Activated CD8-positive, alpha-beta memory T cell treated with anti-CD3 and anti-CD28 coated beads for 36 hours (primary cell): ENCODE data around the gene SGPL1. TPM values are rescaled to one million over a fixed set of nuclear protein-coding genes. Genes with fewer than 3 reads are reported as not detected.

ENCODE experiments used
- CTCF ChIA-PET: fragments of 350-600 bp; sonication (Branson Sonifier 250); formaldehyde crosslinking; loops from one replicate; lab custom pipeline; 2021; ENCODE audit warnings: antibody characterized with exemption; lab: Charles Lee
- POLR2A ChIA-PET: fragments of 350-600 bp; sonication (Branson Sonifier 250); formaldehyde crosslinking; loops from one replicate; lab custom pipeline; 2021; ENCODE audit warnings: antibody characterized with exemption; lab: Charles Lee
- total RNA-seq, 2 experiments: library from RNA; stranded (reverse); gene quantifications; one replicate each; pipeline ENCODE4 v1.2.3, GENCODE V29; 2021

Gene SGPL1
- total RNA-seq, 2 experiments from 2014 or later: 51.4 to 56.5 TPM

GRCh38 chr10:70887804-70888800 is 72.4 kb downstream of the SGPL1 start, which contains the start of gene PCBD1:
TSS of gene PCBD1 (minus strand) at chr10:70888565. CDS start at chr10:70888533, 32 bp downstream.
- CTCF ChIA-PET: interaction anchor here (1.1 to 1.6 kb wide), 6 partner anchors 10 to 428 kb away, joined by 3 to 7 read pairs (median 4); partner anchors contain the start of gene SGPL1

GRCh38 chr10:70889291-70889690 is 73.5 kb downstream of the SGPL1 start:
- CTCF ChIA-PET: no interaction called here
- POLR2A ChIA-PET: no interaction called here

More at GRCh38 chr10:70887804-70888800, 72.4 kb downstream of the SGPL1 start, which contains the start of gene PCBD1:
- POLR2A ChIA-PET: interaction anchor here (1.1 kb wide), 1 partner anchor 55 kb away, joined by 3 read pairs; no protein-coding TSS in a partner anchor

DNA sequence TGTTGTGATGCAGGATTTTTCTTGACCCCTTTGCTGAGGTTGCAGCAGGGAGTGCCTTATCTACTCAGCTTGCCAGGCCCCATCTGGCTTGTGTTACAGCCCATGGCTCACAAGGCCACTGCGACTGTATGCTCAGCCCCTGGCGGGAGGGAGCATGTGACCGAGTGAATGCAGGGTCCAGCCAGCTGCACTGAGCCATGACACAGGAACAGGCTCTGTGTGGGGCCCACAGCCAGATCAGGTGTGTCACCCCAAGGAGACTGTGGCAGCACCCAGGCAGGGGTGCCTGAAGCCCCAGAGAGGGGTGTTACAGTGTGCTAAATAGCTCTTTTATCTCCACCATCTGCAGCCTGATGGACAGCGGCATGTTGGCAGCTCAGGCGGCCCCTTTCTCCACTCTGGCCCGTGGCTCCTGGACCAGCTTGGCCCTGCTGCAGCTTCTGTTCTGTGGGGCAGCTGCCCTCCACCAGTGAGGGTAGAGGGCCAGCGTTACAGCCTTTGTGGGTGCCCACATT is 75.2 kb downstream of the SGPL1 start:
- POLR2A ChIA-PET: no interaction called here
- CTCF ChIA-PET: no interaction called here

DNA sequence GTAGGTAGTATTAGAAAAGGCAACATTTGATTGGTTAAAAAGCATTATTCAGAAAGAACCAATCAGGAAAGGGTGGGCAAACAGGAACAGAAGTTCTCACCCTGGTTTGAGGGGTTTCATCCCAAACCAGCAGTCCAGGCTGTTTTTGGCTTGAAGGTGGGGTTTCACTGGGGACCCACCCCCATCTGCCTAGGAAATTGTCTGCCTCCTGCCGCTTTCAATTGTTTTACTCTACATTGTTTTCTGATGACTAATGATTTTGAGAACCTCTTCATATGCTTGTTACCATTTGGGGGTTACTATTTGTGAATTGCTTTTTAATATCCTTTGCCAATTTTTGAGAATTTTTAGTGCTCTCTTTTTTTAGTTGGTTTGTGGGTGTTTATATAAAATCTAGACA is 75.9 kb downstream of the SGPL1 start:
- ChIA-PET POLR2A (no interaction called here), CTCF (no interaction called here)

DNA sequence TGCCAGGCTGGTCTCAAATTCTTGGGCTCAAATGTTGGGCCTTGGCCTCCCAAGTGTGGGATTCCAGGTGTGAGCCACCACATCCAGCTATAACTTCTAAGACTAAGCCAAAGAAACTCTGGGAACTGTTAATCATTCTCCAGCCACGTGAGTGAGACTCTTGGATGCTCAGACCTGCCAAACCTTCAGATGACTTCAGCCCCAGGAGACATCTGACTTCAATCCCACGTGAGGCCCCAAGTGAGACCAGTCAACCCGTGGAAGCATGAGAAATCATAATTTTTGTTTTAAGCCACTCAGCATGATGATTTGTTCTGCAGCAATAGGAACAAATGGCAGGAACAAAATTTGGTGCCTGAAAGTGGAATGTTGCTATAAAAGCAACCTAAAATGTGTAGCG is 76.9 kb downstream of the SGPL1 start:
- ChIA-PET CTCF (interaction anchor here (0.6 kb wide), 1 partner anchor 73 kb away, joined by 3 read pairs; no protein-coding TSS in a partner anchor), POLR2A (no interaction called here)

DNA sequence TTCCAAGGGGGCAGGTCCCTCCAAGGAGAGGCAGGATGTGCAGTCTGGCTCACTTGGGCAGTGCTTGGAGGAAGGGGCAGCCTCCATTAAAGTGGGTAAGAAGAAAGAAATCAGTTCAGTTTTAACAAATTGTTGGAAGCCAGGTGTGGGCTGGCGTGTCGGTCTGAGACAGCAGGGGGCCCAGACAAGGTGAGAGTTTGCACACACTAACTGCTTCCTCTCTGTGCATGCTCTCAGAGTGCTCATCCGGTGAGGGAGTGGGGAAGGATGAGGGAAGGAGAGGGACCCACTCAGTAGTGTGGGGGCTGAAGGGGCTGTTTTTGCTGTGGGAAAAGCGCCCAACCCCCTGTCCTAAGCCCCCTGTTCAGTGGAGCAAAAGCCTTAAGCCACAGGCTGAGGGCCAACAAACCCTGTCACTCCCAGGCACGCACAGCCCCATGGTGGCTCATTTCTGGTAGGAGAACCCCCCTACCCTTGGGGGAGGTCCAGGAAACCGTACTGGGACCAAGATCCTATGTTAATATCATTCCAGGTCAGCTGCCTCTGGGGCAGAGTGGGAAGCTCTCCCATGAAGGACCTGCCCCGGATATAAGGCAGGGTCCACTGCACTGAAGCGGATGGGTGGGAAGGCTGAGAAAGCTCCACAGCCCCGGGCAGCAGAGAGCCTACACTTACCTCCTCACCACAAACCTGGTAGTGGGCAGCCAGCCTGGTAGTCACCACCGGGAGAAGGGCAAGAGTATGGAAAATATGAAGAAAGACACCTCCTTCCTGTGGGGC is 77.7 kb downstream of the SGPL1 start:
- POLR2A ChIA-PET: no interaction called here
- CTCF ChIA-PET: interaction anchor here (0.8 kb wide), 1 partner anchor 10 kb away, joined by 3 read pairs; no protein-coding TSS in a partner anchor

- ChIA-PET POLR2A (no interaction called here), CTCF (interaction anchor here (0.8 kb wide), 1 partner anchor 9 kb away, joined by 3 read pairs; no protein-coding TSS in a partner anchor)
Measured at GRCh38 chr10:70894416-70894815, 78.7 kb downstream of the SGPL1 start.

GRCh38 chr10:70896551-70896950 is 80.8 kb downstream of the SGPL1 start:
- ChIA-PET CTCF (no interaction called here), POLR2A (no interaction called here)

- POLR2A ChIA-PET: no interaction called here
- CTCF ChIA-PET: no interaction called here
Measured at GRCh38 chr10:70898687-70899086, 82.9 kb downstream of the SGPL1 start.

DNA sequence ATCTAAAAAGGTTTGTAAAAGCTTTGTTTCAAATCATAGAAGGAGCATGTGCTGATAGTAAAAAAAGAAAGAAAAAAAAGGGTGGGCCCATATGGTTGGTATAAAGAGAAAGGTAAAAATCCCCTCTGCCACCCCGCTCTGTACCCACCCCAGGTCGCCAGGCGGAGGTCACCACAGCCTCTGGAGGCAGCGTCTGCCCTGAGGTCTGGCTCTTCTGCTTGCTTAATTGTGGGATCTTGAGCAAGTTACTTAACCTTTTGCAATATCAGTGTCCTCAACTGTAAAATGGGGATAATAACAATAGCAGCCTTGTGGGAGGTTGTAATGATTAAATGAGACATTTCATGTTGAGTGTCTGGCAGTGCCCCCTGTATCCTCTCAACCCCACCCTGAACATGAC is 83.3 kb downstream of the SGPL1 start:
- CTCF ChIA-PET: no interaction called here
- POLR2A ChIA-PET: no interaction called here

DNA sequence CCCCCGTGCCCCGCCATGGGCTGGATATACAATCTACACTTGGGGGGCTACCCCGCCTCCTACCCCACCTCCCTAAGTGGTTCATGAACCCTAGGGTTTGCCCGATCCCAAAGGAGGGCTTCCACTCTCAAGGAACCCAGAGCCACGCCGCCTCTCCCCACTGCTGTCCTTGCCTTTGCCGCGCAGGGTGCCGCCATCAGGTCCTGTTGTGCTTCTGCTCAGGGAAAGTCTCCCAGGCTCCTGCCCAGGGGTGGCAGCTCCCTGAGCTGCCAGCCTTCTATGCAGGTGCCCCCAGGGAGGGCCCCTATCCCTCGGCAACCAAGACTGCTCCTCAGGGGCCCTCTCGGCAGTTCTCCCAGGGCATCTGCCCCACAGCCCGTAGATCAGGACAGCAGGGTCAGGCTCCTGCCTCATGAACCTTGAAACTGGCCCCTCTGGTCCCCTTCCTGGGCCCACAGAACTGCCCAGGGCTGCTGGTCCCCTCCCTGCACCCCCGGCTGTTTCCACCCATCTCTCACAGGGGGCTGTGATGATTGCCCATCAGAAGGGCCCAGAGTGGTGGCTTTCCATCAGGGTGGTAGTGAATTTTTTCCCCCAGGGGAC is 85.6 kb downstream of the SGPL1 start:
- CTCF ChIA-PET: no interaction called here
- POLR2A ChIA-PET: no interaction called here

GRCh38 chr10:70902661-70903261 is 87.0 kb downstream of the SGPL1 start:
- POLR2A ChIA-PET: no interaction called here
- CTCF ChIA-PET: interaction anchor here (0.6 to 1.4 kb wide), 7 partner anchors 9 to 647 kb away, joined by 3 to 7 read pairs (median 3); no protein-coding TSS in a partner anchor

DNA sequence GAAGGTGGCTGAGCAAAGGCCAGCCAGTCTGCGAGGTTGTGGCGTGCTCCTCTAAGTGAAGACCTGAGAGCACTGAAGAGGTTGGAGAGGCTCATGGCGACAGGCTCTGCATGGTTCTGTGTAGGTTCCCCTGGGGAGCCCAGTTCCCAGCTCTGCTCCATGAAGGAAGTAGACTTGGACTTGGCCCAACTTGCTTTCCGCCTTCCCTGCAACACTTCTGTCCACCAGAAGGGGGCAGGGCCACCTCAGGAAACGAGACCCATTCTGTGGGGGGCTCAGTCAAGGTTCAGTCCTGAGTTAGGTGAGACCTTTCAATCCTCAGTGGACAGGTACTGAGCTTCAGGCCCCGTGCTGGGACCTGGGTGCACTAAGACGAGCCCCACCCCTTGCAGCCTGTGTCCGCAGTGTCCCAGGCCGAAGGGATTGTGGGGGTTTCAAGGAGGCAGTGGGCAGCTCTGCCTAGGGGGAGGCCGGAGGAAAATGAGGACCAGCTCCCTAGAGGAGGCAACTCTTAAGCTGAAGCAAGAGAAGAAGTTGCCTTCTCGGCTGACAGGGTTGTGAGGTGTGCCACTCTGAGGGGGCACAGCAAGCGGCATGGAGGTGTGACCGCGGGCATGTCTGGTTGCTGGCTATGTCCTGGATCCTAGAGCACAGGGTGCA is 87.6 kb downstream of the SGPL1 start:
- CTCF ChIA-PET: interaction anchor here (0.7 to 1.7 kb wide), 7 partner anchors 9 to 381 kb away, joined by 3 to 7 read pairs (median 3); no protein-coding TSS in a partner anchor
- POLR2A ChIA-PET: no interaction called here

GRCh38 chr10:70905071-70906021 is 89.6 kb downstream of the SGPL1 start:
- ChIA-PET CTCF (interaction anchor here (1.7 kb wide), 1 partner anchor 379 kb away, joined by 6 read pairs; no protein-coding TSS in a partner anchor), POLR2A (interaction anchor here (0.6 kb wide), 1 partner anchor 1396 kb away, joined by 3 read pairs; no protein-coding TSS in a partner anchor)

DNA sequence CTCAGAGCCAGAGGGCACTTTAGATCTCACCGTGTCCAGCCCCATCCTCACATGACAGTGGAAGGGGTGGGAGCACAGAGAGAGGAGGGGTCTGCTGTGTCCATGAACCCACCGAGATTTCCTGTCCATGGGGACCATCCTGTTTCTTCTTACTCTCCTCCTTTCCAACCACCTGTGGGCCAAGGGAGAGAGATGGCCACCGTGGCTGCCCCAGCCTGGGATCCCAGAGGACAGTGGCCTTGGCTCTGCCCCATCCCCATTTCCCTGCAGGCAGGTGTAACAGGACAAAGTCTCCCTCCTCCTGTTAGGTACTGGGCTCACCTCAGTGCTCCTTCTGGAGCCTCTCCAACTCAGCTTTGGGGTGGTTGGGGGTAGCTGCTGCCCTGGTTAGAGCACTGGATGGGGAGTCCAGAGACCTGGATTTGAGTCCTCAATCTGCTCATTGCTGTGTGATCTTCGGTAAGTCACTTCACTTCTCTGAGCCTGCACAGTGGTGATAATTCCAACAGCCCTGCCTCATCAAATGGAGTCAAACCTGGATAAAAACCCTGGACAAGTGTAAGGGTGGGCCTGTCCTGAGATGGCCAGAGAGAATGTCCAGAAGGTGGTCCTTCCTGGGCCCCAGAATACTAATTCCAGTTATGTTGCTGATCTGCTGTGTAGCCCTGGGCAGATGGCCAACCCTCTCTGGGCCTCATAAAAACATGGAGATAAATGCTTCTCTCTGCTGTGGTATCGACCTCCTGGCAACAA is 90.5 kb downstream of the SGPL1 start:
- POLR2A ChIA-PET: interaction anchor here (0.6 kb wide), 1 partner anchor 1397 kb away, joined by 3 read pairs; no protein-coding TSS in a partner anchor

More for the DNA sequence above, 90.5 kb downstream of the SGPL1 start:
- CTCF ChIA-PET: no interaction called here
